Gastroesophageal sphincter (tissue), 3 donors: ENCODE measurements around the gene MTREX.

Source experiments
- EP300 ChIP-seq: sonication (generic); formaldehyde crosslinking; IDR thresholded peaks from one replicate; pipeline ENCODE4 v1.6.1; 2017; ENCODE audit warnings: antibody characterized with exemption, mild to moderate bottlenecking
- POLR2A ChIP-seq, 2 donors: fragments of 450-650 bp; IDR thresholded peaks; one replicate each; pipeline ENCODE4 v1.6.1; 2017; ENCODE audit warnings: antibody characterized with exemption in 2 of 2, mild to moderate bottlenecking in 2 of 2, moderate library complexity in 1 of 2
- POLR2AphosphoS5 ChIP-seq: sonication (generic); formaldehyde crosslinking; IDR thresholded peaks from one replicate; pipeline ENCODE4 v1.6.1; 2017; ENCODE audit warnings: antibody characterized with exemption
- TF ChIP-seq, protein P1 (sequence below), 4 experiments: fragments of 200-600 bp in 2 of 4; fragments of 450-650 bp in 2 of 4; sonication (generic) in 1 of 4; IDR thresholded peaks; one replicate each; pipeline ENCODE4 v1.5.1; 2017 to 2019; ENCODE audit warnings: antibody characterized with exemption in 4 of 4, mild to moderate bottlenecking in 2 of 4, moderate library complexity in 2 of 4

DNA sequence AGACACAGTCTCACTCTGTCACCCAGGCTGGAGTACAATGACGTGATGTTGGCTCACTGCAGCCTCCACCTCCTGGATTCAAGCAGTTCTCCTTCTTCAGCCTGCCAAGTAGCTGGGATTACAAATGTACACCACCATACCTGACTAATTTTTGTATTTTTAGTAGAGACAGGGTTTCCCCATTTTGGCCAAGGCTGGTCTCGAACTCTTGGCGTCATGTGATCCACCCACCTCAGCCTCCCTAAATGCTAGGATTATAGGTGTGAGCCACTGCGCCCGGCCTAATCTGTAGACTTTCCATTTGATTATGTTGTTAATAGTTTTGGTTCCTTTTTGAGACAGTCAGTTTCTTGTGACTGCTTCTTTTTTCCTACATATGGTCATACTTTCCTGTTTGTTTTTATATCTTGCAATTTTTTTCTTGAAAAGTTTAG, 31.0 kb downstream of the MTREX start:
- no peak for TF ChIP-seq POLR2AphosphoS5
- TF ChIP-seq, protein P1, sequence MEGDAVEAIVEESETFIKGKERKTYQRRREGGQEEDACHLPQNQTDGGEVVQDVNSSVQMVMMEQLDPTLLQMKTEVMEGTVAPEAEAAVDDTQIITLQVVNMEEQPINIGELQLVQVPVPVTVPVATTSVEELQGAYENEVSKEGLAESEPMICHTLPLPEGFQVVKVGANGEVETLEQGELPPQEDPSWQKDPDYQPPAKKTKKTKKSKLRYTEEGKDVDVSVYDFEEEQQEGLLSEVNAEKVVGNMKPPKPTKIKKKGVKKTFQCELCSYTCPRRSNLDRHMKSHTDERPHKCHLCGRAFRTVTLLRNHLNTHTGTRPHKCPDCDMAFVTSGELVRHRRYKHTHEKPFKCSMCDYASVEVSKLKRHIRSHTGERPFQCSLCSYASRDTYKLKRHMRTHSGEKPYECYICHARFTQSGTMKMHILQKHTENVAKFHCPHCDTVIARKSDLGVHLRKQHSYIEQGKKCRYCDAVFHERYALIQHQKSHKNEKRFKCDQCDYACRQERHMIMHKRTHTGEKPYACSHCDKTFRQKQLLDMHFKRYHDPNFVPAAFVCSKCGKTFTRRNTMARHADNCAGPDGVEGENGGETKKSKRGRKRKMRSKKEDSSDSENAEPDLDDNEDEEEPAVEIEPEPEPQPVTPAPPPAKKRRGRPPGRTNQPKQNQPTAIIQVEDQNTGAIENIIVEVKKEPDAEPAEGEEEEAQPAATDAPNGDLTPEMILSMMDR (IDR thresholded peaks at IDR 0.05): no peak
- TF ChIP-seq POLR2A (IDR thresholded peaks at IDR 0.05): no peak
- TF ChIP-seq EP300: no peak
